ENCODE data around the gene INTS12. TPM values are rescaled to one million over a fixed set of nuclear protein-coding genes. Genes with fewer than 3 reads are reported as not detected.
"Not testable (repeated sequence)": the region's sequence is repeated elsewhere in the genome, so short reads cannot be mapped to it uniquely, and the experiment has no call there.

Gene INTS12
- total RNA-seq, 1 donor from 2014 or later = 24.7 TPM

DNA sequence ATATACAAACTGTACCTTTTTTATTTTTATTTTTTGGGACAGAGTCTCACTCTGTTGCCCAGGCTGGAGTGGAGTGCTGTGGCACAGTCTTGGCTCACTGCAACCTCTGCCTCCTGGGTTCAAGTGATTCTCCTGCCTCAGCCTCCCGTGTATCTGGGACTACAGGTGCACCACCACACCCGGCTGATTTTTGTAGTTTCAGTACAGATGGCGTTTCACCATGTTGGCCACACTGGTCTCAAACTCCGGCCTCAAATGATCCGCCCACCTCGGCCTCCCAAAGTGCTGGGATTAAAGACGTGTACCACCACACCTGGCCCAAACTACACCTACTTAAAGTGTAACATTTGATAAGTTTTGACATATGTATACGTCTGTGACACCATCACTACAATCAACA, 12.7 kb downstream of the INTS12 start:
- ATAC-seq; DNase-seq; intact Hi-C loops (cut with micrococcal nuclease): not testable (repeated sequence)

DNA sequence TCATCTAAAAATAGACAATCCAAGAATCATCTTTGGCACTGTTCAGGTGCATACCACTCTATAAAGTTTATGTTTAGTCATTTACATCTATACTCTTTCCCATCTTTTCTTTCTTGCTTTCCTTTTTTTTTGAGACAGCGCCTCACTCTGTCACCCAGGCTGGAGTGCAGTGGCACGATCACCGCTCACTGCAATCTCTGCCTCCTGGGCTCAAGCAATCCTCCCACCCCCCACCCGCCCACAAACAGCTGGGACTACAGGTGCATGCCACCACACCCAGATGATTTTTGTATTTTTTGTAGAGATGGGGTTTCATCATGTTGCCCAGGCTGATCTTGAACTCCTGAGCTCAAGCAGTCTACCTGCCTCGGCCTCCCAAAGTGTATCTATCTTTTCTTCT, 13.7 kb downstream of the INTS12 start:
- intact Hi-C loops (cut with micrococcal nuclease); ATAC-seq; DNase-seq: not testable (repeated sequence)

DNA sequence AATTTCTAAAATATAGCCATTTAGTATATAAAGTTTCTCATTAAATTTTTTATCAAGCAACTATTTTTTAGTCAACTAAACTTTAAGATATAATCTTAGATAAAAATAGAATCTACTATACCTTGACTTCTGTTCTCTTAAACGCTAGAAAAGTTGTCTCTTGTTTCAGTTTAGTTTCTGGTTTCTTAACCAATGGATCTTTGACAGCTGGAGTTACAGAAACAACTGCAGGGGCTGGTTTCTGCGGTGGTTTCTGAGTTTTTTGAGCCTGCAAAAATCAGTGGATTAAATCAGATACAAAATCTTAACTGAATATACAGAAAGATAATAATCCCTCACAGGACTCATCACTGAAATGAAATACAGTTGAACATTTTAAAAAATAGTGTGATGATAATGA, 21.9 kb downstream of the INTS12 start:
- intact Hi-C loops (cut with micrococcal nuclease) = no loop called here
- DNase-seq (no peak), ATAC-seq (no peak)

GRCh38 chr4:105683038-105683437, 25.5 kb downstream of the INTS12 start:
- ATAC-seq (no peak), DNase-seq (no peak)
- intact Hi-C loops (cut with micrococcal nuclease) = no loop called here

DNA sequence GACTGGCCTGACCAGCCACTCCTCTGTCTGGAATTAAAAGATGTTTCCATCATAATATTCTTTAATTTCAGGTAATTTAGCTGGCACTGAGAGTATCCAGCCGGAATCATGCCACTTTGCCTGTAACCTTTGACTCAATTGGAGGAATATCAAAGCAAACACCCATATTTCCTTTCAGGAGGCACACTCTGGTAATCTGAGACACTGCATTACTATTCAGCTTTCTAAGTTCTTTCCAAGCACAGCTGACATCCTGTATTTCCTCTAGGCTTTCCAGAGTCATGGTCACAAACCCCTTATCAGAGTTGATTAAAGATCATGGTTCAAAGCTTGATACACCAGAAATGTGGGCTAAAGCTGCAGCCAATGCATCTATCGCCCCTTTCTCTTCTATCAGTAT, 29.3 kb downstream of the INTS12 start:
- ATAC-seq (no peak), DNase-seq (no peak)
- intact Hi-C loops (cut with micrococcal nuclease) = no loop called here

DNA sequence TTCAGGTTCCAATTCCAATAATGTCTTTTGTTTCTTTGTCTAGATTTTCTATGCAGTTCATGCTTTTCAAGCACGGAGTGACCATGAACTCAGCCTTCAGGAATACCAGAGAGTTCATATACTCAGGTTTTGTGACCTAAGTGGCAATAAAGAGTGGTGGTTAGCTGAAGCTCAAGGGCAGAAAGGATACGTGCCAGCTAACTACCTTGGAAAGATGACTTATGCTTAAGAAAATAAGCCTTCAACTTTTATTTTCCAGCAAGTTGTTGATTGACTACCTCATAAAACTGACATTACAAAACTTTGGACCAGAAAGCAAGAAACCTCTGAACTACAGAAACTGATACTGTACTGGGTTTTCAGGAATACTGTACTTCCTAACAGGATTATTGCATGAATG, 30.8 kb downstream of the INTS12 start:
- ATAC-seq = no peak
- intact Hi-C loops (cut with micrococcal nuclease) = no loop called here

GRCh38 chr4:105674011-105674410, 34.5 kb downstream of the INTS12 start:
- DNase-seq = no peak
- intact Hi-C loops (cut with micrococcal nuclease) = no loop called here
- ATAC-seq = no peak

More for the DNA sequence above, 30.8 kb downstream of the INTS12 start:
- DNase-seq = no peak

DNA sequence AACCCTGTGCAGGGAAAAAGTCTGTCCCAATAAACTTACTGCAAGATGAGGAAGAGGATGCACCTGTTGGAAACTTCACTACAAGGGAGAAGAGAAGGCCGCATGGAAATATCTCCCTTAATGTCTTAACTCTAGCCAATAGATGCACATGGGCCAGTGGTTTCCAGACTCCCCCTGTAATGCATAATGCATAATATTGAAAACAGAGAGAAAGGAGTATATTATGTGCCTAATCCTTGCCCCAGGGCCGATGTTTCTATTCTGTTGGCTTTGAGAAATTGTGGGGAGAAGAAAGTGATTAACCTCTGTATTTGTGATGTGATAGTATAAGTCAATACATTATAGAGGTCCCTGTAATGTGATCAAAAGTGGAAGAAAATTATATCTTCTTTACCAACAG, 37.2 kb downstream of the INTS12 start:
- ATAC-seq = no peak
- intact Hi-C loops (cut with micrococcal nuclease) = no loop called here

GRCh38 chr4:105670684-105671083, 37.8 kb downstream of the INTS12 start:
- ATAC-seq = no peak
- intact Hi-C loops (cut with micrococcal nuclease) = no loop called here
- no peak for DNase-seq

More for the DNA sequence above, 37.2 kb downstream of the INTS12 start:
- no peak for DNase-seq

GRCh38 chr4:105666693-105667092, 41.8 kb downstream of the INTS12 start:
- no peak for DNase-seq
- peak; percentile 59 for ATAC-seq
- intact Hi-C loops (cut with micrococcal nuclease) = loop anchor here (5.0 kb wide), 1 partner anchor 144 kb away; no protein-coding TSS in a partner anchor

DNA sequence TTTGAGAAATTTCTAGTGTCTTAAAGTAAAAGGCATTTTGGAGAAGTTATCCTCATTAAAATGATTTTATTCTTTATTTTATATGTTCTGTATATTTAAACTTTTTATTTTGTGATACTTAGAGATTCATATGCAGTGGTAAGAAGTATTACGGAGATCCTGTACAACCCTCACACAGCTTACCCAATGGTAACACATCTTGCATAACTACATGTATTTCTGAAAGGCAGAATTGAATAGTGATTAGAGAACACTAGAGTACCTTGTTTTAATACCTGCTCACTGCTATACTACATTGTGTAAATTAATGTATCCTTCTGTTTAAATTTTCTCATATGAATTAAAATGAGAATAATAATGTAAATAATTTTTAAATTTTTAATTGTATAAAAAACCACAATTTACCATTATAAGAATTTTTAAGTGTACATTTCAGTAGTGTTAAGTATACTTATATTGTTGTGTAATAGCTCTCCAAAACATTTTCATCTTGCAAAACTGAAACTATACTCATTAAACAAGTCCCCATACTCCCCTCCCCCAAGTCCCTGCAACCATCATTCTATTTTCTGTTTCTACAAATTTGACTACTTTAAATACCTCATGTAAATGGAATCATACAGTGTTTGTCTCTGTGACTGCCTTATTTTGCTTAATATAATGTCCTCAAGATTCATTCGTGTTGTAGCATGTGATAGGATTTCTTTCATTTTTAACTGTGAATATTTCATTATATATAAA, 45.4 kb downstream of the INTS12 start:
- DNase-seq (no peak), ATAC-seq (no peak)
- intact Hi-C loops (cut with micrococcal nuclease) = no loop called here

DNA sequence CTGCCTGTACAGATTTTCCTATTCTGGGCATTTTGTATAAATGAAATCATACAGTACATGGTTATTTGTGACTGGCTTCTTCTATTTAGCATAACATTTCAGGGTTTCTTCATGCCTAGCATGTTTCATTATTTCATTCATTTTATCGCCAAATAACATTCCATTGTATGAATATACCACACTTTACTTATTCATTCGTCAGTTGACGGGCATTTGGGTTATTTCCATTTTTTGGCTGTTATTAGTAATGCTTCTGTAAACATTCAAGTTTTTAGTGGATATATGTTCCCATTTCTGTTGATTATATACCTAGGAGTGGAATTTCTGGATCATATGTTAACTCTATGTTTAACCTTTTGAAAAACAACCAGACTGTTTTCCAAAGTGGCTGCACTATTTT, 47.5 kb downstream of the INTS12 start:
- no peak for DNase-seq
- no peak for ATAC-seq

GRCh38 chr4:105659190-105659589, 49.3 kb downstream of the INTS12 start:
- intact Hi-C loops (cut with micrococcal nuclease) = no loop called here
- ATAC-seq = no peak

More for the DNA sequence above, 47.5 kb downstream of the INTS12 start:
- intact Hi-C loops (cut with micrococcal nuclease) = no loop called here

DNA sequence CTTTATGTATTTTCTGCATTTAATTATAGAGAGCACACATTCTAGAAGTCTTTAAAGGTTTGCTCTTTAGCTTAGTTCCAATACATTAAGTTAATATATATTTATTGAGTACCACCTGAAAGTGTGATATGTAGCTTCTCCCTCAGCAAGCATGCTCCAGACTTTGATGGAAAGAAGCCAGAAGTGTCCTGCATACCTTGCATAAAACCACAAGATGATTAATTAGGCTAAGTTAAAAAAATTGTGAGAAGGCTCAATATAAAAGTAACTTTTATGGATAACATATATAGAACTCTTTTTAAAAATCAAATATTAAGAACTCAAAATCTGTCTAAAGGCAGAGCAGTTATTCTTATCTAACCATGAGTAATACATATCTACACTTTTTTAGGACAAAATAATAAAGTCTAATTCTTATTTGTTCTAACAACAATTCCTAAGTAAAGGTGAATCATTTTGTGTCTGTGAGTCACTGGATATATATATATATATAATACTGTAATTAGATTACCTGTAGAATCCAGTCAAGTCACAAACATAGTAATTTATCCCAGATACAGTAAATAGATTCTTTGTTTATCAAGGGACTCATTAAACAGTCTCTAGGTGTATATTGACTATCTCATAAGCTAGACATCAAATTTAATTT, 51.2 kb downstream of the INTS12 start:
- DNase-seq = no peak
- intact Hi-C loops (cut with micrococcal nuclease) = no loop called here
- ATAC-seq = no peak

More at GRCh38 chr4:105659190-105659589, 49.3 kb downstream of the INTS12 start:
- no peak for DNase-seq

DNA sequence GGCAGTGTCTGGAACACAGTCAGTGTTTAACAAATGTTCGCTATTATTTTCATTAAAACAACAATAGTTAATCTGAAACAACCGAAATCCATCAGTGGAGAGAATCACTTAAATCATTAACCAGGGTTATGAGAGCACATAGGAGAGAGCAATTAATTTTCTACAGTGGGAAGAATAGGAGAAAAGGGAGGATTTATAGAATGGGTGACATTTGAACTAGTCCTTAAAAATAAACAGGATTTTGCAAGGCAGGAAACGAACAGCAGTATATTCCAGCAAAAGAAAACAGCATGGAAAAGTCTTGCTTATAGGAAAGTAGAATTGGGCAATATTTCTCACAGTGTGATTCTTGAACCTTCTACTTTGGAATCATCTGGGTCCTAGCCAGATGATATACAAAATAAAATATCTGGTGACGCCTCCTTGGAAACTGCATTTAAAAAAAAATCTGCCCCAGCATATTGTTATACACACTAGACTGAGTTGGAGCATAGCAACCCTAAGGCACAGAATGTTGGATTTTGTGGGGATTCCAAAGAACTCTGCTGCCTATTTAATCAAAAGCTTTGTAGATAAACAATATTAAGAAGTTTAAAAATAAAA, 56.1 kb downstream of the INTS12 start:
- no peak for ATAC-seq
- intact Hi-C loops (cut with micrococcal nuclease) = no loop called here
- no peak for DNase-seq

- DNase-seq (no peak), ATAC-seq (no peak)
- intact Hi-C loops (cut with micrococcal nuclease) = no loop called here
Measured at GRCh38 chr4:105651884-105652283, 56.6 kb downstream of the INTS12 start.

GRCh38 chr4:105650190-105650589, 58.3 kb downstream of the INTS12 start:
- ATAC-seq (no peak), DNase-seq (no peak)
- intact Hi-C loops (cut with micrococcal nuclease) = no loop called here

- intact Hi-C loops (cut with micrococcal nuclease) = no loop called here
- DNase-seq = no peak
- ATAC-seq = no peak
Measured at GRCh38 chr4:105645440-105645839, 63.0 kb downstream of the INTS12 start.

- intact Hi-C loops (cut with micrococcal nuclease) = no loop called here
Measured at GRCh38 chr4:105644257-105644656, 64.2 kb downstream of the INTS12 start.

GRCh38 chr4:105641845-105642244, 66.6 kb downstream of the INTS12 start:
- intact Hi-C loops (cut with micrococcal nuclease) = no loop called here
- DNase-seq (no peak), ATAC-seq (no peak)

More at GRCh38 chr4:105644257-105644656, 64.2 kb downstream of the INTS12 start:
- no peak for DNase-seq
- no peak for ATAC-seq
